ENCODE data around the gene TFAM.
A peak's percentile ranks its signal among the peaks of the same experiment; 100 is the strongest.
"Not testable (repeated sequence)": the region's sequence is repeated elsewhere in the genome, so short reads cannot be mapped to it uniquely, and the experiment has no call there.

TFAM gene

DNA sequence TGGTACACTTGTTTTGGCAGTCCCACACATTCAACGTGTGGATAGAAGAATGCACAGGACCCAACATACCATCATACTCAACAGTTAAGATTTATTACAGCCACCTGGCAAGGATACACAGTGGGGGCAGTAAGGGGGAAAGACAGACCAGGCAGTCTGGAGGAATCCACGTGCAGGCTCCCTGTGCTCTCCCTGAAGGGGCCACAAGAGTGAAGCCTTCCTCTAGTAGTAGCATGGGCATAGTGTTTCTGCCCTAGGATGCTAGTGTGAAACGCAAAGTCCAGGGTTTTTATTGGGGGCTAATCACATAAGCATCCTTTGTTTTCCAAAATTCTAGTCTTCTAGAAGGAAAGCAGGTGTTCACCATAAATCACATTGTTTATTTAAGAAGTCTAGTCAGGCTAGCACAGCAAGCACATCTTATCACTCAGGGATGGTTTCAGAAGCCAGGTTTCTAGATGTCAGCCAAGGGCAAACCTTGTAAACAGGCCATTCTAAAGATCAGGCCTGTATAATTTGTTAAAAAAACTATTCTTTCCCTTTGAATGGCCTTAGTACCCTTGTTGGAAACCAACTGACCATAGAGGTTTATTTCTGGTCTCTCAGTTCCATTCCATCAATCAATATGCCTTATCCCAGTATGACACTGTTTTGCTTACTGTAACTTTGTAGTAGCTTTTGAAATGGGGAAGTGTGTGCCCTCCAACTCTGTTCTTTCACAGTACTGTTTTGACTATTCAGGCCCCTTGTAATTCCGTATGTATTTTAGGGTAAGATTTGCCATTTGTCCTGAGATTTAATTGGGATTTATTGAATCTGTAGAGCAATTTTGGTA lies 12.4 kb upstream of the TFAM start:
- no peak for DNase-seq (ENCODE audit: low spot score)

DNA sequence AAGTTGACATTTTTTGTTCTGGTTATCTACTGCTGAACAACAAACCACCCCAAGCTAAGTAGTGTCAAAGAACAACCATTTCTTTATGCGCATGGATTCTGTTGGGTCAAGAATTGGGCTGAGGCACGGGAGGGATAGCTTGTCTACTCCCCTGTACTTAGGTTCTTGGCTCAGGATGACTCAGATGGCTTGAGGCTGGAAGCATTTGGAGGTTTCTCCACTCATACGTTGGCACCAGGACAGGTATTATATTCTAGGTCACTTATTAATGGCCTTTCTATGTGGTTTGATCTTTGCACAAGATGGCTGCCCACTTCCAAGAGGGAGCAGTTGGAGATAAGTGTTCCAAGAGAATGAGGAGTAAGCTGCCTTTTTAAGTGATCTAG lies 11.8 kb upstream of the TFAM start:
- no peak for DNase-seq (ENCODE audit: low spot score)

DNA sequence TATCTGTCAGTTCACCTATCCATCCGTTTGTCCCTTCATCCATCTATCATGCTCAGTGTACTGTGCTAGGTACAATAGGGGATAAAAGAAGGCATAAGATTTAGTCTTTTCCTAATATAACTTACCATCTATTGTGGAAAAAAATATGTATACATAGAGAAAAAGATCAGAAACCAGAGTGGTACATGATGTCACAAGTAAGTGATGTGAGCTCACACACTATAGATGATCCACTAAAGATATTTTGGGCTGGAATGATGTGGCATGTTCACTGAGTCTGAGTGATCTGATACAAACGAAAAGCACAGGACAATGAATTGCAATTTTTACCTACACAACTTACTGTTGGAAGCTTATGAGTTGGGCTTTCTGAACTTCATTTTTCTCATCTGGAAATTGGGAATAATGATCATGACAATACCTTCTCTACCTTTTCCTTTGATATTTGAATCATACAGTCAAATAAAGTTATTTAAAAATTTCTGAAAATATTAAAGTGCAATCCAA lies 2.7 kb upstream of the TFAM start:
- no peak for DNase-seq (ENCODE audit: low spot score)

DNA sequence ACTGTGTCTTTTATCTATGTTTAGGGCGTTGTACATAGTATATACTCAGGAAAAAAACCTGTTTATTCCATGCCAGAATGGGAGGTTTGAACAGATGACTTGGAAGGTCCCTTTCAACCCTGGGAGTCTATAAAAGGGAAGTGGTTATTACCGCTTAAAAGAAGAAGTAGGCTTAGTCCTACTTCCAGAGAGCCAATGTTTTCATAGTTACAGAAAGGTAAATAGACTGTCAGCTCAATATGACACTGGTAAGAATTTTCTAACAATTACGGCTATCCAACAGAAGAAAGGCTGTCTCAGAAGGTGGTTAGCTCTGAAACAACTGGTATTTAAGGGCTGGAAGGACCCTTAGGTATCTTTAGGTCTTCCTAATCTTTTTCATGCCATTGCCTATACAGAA lies 1.1 kb upstream of the TFAM start:
- DNase-seq (ENCODE audit: low spot score) = no peak

DNA sequence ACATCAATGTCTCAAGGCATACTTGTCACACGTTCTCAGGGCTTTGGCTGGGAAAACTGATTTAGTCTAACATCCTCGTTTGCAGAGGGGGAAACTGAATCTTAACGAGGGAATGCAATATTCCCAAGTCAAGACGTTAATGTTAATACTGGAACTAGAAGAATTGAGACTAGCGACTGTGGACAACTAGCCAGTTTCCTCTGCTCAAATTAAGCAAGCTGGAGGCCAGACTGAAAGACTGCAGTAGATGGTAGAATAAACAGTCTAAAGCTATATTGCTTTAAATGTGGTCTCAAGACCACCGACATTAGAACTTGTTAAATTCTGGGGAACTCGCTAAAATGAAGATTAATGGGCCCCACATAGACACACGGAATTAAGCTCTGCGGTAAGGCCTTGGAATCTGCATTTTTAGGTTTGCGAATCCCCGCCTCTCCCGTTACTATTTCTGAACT lies 639 bp upstream of the TFAM start:
- DNase-seq (ENCODE audit: low spot score) = no peak

DNA sequence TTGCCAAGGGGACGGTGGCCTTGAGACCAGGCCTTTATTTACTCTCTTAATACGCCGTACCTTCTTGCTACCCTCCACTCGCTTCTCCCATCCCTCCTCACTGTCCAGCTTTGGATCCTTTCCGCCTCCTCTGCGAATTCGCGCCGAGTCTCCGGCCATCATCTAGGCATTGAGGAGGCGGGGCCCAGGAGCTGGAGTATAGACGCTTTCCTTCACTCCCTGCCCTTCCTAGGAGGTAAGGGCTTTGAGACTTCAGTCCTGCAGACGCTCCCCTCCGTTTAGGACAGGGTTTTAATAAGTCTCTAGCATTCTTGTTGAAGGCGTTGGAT lies 538 bp downstream of the TFAM start:
- peak; percentile 69 for DNase-seq (ENCODE audit: low spot score)

DNA sequence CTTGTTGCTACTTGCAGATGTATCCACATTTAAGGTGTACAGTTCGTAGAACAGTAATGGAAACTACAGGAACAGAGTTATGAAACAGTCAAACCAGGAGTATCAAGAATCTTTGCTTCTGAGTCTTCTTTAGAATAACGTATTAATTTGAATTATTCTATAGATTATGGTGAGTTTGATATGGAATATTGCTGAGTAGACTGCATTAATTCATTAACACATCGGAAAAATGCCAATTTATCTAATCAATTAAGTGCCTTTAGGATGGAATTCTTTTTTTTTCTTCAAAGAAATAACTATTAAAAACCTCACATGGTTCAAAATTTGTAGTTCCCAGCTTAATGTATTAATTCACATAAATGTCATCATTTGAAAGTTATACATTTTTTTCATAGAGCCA lies 3.8 kb downstream of the TFAM start:
- DNase-seq (ENCODE audit: low spot score) = no peak

DNA sequence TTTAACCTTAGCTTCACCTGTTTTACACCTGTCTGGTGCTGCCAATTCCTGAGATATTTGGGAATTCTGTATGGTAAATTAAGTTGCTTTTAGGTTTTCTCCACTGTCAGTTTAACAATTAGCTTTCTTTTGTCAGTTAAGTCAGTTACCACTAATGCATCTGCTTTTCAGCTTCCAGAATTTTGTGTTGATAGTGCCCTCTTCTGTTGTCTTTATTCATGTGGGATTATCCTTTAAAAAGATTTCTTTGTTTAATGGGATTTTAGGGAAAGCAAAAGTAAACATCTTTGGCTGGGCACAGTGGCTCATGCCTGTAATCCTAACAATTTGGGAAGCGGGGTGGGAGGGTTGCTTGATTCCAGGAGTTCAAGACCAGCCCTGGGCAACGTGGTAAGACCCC lies 8.1 kb downstream of the TFAM start:
- DNase-seq (ENCODE audit: low spot score) = peak; percentile 18

DNA sequence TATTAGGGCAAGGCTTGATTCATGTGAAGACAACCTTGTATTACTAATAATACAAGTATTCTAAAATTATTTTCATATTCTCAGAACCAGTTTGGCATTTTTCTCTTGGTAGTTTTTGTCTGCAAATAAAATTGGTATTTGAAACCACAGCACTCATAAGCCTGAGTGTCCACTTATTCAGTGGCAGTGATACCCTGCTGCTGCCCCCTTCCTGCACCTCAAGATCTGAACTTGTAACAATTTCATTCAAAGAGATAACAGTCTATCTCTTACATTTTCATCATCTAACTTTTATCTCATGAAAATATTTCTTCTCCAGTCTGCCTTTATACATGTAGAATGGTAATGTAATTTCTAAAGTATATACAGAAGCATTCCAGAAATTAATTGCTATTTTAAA lies 9.3 kb downstream of the TFAM start:
- no peak for DNase-seq (ENCODE audit: low spot score)

DNA sequence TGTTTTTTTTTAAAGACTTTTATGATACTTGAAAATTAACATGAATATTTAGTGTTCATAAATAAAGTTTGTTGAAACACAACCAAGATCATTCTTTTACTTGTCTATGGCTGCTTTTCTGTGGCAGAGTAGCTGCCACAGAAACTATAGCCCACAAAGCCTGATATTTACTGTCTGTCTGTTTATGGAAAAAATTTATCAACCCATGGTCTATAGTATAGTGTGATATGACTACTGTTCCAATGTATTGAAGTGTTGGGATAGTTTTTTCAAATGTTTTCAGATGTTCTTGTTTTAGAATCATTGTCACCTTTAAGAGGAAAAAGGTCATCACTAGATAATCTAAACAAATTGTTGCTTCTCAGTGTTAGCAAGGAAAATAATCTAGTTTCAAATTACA lies 10.8 kb downstream of the TFAM start:
- no peak for DNase-seq (ENCODE audit: low spot score)

DNA sequence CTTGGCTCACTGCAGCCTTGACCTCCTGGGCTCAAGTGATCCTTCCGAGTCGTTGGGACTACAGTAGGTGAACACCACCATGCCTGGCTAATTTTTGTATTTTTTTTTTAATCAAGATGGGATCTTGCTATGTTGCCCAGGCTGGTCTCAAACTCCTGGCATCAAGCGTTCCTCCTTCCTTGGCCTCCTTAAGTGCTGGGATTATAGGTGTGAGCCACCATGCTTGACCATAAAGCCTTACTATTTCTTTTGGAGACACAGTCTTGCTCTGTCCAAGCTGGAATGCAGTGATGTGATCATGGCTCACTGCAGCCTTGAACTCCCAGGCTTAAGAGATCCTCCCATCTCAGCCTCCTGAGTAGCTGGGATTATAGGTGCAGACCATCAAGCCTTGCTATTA lies 12.6 kb downstream of the TFAM start:
- DNase-seq (ENCODE audit: low spot score) = no peak

DNA sequence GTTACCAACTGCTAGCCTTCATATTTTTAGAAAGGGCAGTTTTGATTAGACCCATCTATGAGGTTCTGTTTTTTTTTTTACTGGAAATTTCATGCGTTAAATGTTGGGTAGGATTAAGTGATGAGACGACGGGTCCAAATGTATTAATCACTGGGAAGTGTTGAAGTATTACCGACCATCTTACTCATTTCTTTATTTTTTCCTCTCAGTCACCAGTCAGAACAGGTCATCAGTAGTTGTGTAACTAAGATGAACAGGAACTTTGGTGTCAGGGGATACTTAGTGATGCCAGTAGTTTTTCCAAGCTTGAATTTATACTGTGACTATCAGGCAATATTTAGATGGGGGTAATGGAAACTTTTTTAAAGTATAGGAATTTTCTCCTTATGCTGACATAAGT lies 14.2 kb downstream of the TFAM start:
- DNase-seq (ENCODE audit: low spot score) = peak; percentile 80

DNA sequence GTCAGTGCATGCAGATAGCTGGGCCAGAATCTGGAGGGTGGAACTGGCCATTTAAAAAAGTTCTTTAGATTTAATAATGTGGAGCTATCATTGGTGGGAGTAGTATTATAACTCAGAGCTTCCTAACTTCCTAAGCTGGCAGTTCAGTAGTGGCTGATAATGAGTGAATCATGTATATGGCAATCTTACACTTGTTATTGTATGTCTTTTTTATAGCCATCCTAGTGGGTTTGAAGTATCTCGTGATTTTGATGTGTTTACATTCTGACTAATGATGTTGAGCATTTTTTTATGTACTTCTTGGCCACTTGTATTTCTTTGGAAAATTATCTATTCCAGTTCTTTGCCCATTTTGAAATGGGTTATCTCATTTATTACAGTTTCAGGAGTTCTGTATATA lies 15.4 kb downstream of the TFAM start:
- DNase-seq (ENCODE audit: low spot score) = peak; percentile 21

DNA sequence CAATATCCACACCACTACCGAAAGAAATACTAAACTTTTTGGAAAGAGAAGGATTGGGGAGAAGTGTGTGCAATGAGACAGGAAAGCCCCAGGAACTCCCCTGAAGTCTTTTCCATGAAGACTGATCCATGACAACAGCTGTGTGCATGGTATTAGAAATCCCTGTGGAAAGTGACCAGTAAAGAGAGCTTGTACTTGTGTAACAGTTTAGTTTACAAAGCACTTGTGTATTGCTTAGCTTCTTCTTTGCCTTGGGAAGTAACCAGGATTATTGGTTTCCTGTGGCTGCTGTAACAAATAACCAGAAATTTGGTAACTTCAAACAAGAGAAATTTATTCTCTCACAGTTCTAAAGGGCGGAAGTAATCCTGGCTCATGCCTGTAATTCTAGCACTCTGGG lies 18.8 kb downstream of the TFAM start:
- DNase-seq (ENCODE audit: low spot score) = no peak

DNA sequence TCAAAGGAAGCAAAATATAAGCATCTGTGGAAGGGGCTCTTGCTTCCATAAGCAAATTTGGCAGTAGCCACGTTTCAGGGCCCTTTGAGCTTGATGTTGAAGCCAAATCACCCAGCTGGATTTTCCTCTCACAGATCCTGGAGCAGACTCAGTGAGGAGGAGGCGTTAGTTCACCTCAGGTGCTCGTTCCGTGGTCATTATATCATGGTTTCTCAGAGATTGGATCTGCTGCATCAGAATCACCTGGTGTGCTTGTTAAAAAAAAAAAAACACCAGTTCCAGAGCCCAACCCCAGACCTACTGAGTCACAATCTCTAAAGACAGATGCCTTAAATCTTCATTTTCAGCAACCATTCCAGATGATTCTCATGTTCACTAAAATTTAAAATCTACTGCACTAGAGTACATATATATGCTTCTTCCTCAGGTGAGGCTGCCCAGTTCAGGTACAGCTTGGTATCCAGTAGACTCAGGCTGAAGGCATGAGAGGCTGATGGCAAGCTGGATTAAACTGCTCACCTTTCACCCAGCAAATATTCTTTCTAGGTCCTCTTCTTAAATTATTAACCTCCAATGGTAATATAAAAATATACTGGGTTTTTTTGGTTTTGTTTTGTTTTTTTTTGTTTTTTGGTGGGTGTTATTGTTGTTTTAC lies 24.9 kb downstream of the TFAM start:
- no peak for DNase-seq (ENCODE audit: low spot score)

DNA sequence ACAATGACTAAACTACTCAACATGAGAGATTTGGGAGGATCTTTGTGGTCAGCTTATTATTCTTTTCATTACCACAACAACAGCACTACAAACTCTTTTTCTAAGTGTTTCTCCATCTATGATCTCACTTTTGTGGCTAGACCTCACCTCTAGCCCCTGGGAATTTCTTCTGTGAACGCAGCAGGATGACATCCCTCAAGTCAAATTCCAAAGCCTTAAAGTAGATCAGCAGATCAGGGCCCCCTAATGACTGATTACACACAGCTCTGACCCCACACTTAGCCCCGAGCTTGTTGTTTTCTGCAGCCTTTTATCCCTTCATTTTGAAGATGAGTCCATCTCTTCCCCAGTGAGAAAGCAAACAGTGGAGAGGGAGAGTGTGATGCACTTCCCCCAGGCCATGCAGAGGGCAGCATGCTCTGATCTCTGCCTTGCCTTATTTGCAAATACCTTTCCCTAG lies 27.3 kb downstream of the TFAM start:
- no peak for DNase-seq (ENCODE audit: low spot score)

DNA sequence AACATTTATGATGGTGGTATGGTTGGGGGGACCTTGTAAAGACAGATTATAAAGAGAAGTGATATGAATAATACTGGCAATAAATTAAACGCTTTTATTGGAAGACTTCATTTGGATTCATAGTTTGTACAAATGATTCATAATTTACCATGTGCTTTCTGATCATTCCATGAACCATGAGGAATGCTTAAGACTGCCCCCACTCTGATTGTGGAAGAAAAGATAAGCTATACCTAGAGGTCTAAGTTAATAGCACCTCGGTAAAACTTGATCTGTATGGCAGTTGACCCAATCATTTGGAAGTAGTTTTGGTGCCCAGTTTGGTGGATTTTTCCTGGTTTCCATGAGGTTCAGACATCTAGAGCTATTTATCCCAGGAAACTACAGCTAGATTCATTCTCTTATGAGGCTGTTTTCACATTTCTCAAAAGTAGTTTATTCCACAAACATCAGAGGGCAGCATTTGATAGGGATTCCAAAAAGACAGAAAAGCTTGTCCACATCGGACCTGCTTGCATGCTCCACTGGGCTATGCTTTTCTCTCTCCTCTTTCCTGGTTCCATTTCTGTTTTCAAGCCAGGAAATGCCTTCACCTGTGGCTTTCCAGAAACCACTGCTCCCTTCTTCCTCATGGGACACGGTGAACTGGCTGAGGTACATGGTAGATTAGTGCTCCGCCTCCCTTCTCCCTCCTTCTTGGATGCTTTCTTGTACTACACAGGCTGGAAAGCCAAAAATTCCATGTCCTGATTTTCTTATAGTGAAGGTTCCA lies 29.2 kb downstream of the TFAM start:
- DNase-seq (ENCODE audit: low spot score) = peak; percentile 11

DNA sequence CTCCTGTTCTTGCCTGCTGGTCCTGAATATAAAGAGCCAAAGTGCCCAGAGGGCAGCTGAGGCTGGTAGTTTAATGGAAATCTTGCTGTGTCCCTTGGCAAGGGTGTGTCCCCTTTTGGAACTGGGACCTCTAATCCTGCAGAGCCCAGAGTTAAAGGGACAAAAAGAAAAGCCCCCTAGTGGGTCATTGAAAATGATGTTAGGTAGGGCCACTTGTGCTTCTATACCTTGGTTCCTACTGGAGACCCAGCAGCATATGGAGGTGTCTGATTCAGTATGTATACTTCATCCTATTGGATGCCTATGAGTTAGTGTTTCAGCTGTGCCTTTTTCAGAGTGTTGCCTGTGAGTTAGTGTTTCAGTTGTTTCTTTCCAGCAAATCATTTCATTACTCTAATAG lies 30.5 kb downstream of the TFAM start:
- DNase-seq (ENCODE audit: low spot score) = no peak

DNA sequence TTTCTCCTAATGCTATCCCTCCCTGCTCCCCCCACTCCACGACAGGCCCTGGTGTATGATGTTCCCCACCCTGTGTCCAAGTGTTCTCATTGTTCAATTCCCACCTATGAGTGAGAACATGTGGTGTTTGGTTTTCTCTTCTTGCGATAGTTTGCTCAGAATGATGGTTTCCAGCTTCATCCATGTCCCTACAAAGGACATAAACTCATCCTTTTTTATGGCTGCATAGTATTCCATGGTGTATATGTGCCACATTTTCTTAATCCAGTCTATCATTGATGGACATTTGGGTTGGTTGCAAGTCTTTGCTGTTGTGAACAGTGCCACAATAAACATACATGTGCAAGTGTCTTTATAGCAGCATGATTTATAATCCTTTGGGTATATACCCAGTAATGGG lies 32.7 kb downstream of the TFAM start:
- not testable (repeated sequence) for DNase-seq (ENCODE audit: low spot score)

DNA sequence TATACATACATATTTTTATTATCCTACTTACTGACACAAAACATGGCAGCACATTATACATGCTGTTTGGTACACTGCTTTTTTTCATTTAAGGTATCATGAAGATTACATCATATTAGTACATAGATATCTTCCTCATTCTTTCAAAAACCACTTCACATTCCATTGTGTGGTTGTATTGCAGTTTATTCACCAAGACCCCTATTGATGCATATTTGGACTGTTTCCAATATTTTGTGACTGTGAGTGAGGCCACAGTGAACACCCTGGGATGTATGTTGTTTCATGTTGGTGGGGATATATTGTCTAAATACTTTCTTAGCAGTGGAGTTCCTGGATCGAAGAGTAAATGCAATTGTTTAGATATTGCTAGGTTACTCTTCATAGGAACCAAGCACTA lies 39.0 kb downstream of the TFAM start:
- no peak for DNase-seq (ENCODE audit: low spot score)

DNA sequence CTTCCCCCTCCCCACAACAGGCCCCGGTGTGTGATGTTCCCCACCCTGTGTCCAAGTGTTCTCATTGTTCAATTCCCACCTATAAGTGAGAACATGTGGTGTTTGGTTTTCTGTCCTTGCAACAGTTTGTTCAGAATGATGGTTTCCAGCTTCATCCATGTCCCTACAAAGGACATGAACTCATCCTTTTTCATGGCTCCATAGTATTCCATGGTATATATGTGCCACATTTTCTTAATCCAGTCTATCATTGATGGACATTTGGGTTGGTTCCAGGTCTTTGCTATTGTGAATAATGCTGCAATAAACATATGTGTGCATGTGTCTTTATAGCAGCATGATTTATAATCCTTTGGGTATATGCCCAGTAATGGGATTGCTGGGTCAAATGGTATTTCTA lies 43.2 kb downstream of the TFAM start:
- DNase-seq (ENCODE audit: low spot score) = not testable (repeated sequence)

DNA sequence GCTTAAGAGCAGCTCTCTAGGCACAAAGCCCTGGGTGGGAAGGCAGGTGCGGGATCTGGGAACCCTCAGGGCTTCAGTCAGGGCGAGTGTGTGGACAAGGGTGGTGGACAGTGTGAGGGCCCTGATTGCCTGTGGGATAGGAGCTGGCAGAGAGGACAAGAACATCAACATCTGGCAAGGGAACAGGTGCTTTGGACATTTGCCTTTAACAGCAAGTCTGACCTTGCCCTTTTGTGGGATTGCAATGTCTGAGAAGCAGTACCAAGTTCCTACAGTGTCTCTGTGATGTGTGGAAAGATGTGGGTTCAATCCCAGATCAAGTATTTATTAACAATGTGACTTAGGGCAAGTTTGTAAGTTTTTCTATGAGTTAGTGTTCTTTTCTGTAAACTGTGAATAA lies 46.7 kb downstream of the TFAM start:
- DNase-seq (ENCODE audit: low spot score) = no peak

DNA sequence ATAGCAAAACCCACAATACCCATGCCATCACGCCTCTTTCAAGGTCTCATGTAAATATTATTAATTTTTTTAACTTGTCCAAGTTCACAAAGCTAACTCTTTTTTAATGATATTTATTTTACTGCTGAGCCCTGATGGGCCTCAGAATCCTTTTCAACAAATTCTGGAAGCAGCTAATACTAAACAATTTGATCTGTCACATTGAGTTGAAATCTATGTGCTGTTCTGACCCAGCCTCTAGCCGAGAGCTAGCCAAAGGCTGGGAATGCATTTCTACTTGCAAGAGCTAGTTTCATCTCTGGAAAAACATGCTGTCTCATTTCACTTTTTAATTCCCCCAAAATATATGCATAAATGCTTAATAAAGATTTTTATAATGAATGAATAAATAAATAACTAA lies 47.9 kb downstream of the TFAM start:
- DNase-seq (ENCODE audit: low spot score) = no peak
